RWPE1 (cell line): Measurements from ENCODE around the gene MED29.
A peak's percentile ranks its signal among the peaks of the same experiment; 100 is the strongest.

Source experiments
- CTCF ChIA-PET: fragments of 350-600 bp; sonication (Branson Sonifier 250); formaldehyde crosslinking; extraction: SDS; loops from one replicate; lab custom pipeline; 2021; lab: Yijun Ruan, JAX
- POLR2A ChIA-PET: fragments of 400-600 bp; formaldehyde crosslinking; extraction: SDS; loops from one replicate; lab custom pipeline; 2020; ENCODE audit warnings: antibody characterized with exemption; ENCODE audit not compliant: low non-redundant PET; lab: Yijun Ruan, JAX
- DNase-seq: peaks from one replicate; pipeline ENCODE4 v3.0.0; 2012; ENCODE audit warnings: low spot score
- H3K27ac ChIP-seq: fragments of 450-650 bp; 2 replicates; pipeline ENCODE4 v1.5.1; 2017
- TF ChIP-seq, protein P1 (sequence below): fragments of 450-650 bp; conservative IDR thresholded peaks from 2 replicates; pipeline ENCODE4 v1.5.1; 2017; ENCODE audit warnings: low read depth, mild to moderate bottlenecking

MED29 gene

DNA sequence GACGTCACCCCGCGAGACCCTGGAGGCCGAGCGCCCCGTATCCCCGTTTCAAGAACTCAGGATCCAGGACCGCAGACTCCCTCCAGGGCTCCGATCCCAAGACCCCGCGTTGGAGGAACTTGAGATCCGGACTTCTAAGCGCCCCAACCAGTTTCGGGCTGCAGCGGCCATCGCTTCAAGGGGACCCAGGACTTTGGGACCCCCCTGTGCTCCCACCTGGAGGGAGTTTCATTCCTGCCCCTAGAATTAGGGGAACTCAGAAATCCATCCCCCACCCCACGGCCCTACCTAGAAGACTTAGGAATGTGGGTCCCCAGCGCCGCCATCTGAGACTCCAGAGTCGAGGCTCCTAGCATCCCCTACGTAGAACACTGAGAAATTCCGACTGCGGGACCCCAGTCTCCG is 21.7 kb downstream of the MED29 start:
- H3K27ac ChIP-seq = peak overlapping the region; percentile 100
- DNase-seq = no peak
- CTCF ChIA-PET = interaction anchor here (0.6 to 2.5 kb wide), 6 partner anchors 9 to 64 kb away, joined by 3 to 55 read pairs (median 6); partner anchors contain the start of genes MED29 and PAF1
- POLR2A ChIA-PET = interaction anchor here (1.4 to 2.3 kb wide), 2 partner anchors 11 to 23 kb away, joined by 4 to 10 read pairs; partner anchors contain the start of gene RPS16
- TF ChIP-seq, protein P1, sequence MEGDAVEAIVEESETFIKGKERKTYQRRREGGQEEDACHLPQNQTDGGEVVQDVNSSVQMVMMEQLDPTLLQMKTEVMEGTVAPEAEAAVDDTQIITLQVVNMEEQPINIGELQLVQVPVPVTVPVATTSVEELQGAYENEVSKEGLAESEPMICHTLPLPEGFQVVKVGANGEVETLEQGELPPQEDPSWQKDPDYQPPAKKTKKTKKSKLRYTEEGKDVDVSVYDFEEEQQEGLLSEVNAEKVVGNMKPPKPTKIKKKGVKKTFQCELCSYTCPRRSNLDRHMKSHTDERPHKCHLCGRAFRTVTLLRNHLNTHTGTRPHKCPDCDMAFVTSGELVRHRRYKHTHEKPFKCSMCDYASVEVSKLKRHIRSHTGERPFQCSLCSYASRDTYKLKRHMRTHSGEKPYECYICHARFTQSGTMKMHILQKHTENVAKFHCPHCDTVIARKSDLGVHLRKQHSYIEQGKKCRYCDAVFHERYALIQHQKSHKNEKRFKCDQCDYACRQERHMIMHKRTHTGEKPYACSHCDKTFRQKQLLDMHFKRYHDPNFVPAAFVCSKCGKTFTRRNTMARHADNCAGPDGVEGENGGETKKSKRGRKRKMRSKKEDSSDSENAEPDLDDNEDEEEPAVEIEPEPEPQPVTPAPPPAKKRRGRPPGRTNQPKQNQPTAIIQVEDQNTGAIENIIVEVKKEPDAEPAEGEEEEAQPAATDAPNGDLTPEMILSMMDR = peak; percentile 42

DNA sequence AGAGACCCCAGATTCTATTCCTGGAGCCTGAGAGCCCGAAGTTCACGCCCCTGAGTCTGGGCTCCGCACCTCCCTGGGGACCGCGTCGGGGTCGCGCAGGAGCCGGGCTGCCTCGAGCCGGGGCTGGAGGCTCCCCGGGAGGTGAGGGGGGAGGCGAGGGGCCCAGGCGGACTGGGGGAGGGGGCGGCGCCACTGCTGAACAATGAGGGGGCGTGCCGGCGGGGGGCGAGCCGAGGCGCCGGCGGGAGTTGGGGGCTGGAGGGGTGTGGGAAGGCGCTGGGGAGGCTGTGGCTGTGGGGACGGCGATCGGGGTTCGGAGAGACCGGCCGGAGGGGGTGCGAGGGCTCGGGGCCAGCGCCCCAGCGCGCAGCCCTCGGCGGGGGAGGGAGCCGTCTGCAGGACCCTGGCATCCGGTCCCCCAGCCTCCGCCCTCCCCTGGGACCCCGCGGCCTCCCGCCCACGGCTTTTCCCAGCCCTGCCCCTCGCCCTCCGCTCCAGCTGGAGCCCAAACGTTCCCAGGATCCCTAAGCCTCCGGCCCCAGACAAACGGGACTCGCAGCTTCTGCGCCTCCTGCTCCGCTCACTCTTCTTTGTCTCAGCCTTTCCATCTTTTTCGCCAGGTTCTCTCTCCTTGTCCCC is 22.2 kb downstream of the MED29 start:
- ChIA-PET CTCF (interaction anchor here (0.6 to 2.5 kb wide), 4 partner anchors 10 to 64 kb away, joined by 3 to 11 read pairs (median 5); no protein-coding TSS in a partner anchor), POLR2A (interaction anchor here (1.8 kb wide), 1 partner anchor 22 kb away, joined by 6 read pairs; the partner anchor contains the start of gene RPS16)
- no peak for DNase-seq
- TF ChIP-seq, protein P1 = no peak
- H3K27ac ChIP-seq = peak overlapping the region; percentile 100

DNA sequence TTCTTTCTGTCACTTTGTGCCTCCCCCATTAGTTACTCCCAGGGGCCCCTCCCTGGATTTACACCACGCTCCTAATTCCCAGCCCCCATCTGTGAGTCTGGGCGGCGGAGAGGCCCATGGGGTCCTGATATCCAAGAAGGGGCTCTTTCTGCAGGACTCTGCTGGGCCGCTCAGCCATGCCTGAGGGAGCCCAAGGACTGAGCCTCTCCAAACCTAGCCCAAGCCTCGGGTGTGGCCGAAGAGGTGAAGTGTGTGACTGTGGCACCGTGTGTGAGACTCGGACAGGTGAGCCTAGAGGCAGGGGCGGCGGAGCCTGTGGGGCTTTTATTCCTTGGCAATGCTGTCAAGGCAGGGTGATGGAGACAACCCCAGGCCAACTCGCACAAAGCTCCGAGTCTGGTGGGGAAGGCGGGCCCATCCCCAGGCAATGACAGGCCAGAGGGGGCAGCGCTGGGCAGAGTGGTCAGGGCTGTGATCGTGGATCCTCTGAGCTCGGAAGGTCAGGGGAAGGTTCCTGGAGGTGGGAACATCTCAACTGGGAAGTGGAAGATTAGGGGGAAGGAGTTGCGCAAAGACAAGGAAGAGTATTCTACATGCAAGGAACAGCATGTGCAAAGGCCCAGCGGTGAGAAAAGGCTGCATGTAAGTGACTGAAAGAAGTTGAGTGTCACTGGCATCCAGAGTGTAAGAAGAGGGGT is 22.9 kb downstream of the MED29 start:
- no peak for DNase-seq
- ChIA-PET CTCF (interaction anchor here (0.6 to 2.0 kb wide), 2 partner anchors 16 to 60 kb away, joined by 4 to 11 read pairs; no protein-coding TSS in a partner anchor), POLR2A (interaction anchor here (1.8 kb wide), 1 partner anchor 21 kb away, joined by 6 read pairs; the partner anchor contains the start of gene RPS16)
- peak overlapping the region; percentile 100 for H3K27ac ChIP-seq
- TF ChIP-seq, protein P1 = no peak

DNA sequence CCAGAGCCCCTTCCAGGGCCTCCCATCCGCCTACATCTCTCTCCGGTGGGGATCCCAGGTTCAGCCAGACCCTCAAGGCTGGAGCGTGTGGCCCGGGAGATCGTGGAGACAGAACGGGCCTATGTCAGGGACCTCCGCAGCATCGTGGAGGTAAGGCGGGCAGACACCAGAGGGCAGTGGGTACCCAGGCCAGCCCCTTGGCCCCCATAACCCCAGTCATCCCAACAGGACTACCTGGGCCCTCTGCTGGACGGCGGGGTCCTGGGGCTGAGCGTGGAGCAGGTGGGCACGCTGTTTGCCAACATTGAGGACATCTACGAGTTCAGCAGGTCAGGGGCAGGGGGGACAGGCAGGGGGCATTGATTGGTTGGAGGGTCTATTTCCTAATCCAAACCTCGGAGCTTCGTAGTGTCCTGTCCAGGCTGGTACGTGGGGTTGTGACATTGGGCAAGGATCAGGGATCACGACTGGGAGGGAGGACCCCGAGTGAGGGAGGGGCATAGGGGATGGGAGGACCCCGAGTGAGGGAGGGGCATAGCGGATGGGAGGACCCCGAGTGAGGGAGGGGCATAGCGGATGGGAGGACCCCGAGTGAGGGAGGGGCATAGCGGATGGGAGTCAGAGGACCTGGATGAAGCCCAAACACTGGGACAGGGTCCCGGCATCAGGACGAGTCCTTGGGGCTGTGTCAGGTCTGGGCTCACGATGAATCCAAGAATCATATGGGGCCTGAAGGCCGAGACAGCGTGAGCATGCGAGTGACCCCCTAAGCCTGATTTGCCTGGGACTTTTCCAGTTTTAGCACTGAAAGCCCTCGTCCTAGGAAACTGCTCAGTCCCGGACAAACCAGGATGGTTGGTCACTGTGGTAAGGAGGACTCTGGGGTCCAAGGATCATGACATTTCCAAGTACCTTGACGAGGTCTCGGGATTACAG is 24.2 kb downstream of the MED29 start:
- CTCF ChIA-PET = interaction anchor here (2.0 kb wide), 1 partner anchor 17 kb away, joined by 11 read pairs; no protein-coding TSS in a partner anchor
- no peak for DNase-seq
- TF ChIP-seq, protein P1 = no peak

DNA sequence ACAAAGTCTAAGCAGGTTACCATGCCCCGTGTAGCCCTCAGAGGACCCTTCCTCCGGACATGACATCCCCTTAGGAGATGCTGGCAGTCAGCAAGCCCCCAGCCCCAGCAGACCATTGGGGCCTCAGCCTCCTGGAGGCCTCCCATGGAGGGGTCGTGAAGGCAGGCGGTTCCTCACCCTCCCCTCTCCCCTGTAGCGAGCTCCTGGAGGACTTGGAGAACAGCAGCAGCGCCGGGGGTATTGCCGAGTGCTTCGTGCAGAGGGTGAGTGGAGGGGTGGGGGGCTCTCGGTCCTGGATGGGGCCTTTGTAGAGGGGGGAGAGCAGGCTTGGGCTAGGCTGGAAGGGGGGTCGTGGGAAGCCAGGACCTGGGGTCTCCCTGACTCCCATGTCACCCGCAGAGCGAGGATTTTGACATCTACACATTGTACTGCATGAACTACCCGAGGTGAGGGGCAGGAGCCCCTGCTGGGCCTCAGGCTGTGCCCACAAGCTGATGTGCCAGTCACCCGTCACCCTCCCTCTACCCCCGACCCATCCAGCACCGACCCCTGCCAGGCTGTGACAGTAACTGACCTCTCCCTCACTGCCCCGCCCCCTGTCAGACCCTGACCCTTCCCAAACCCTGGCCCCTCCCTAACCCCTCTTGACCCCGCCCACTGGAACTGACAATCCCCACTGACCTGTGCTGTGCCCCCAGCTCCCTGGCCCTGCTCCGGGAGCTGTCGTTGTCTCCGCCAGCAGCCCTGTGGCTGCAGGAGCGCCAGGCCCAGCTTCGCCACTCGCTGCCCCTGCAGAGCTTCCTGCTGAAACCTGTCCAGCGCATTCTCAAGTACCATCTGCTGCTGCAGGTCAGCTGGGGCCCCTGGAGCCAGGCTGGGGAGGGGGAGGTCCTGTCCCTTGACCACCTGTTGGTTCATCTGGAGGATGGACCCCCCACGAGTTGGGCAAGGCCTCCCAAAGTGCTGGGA is 25.3 kb downstream of the MED29 start:
- DNase-seq = no peak
- H3K27ac ChIP-seq = peak overlapping the region; percentile 100
- ChIA-PET CTCF (interaction anchor here (0.6 to 0.8 kb wide), 2 partner anchors 11 to 87 kb away, joined by 4 to 6 read pairs; no protein-coding TSS in a partner anchor), POLR2A (interaction anchor here (0.6 kb wide), 2 partner anchors 16 to 78 kb away, joined by 3 to 4 read pairs; no protein-coding TSS in a partner anchor)
- TF ChIP-seq, protein P1 = no peak

More for the DNA sequence above, 24.2 kb downstream of the MED29 start:
- POLR2A ChIA-PET = interaction anchor here (0.6 to 1.8 kb wide), 2 partner anchors 17 to 20 kb away, joined by 3 to 6 read pairs; partner anchors contain the start of gene RPS16
- H3K27ac ChIP-seq = peak overlapping the region; percentile 100
